Measurements from ENCODE around the gene C10orf90.

DNA sequence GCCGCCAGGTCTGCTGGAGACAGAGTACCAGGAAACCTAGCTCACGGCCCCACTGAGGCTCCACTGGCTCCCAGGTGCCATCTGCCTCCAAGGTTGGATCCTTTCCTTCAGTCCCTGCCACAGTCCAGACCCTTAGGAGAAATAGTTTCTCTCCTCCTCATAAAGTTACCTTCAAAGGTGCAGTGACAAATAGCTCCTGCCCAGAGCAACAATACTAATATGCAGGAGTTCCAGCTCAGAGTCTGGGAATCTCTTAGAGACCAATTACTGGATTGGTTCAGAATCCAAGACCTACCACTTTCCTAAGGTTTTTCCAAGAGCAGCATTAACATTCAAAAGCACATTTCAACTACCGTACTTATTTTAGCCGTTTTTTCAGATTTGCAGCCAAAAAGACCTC is 241.2 kb downstream of the C10orf90 start:
- TF ChIP-seq, protein P1, sequence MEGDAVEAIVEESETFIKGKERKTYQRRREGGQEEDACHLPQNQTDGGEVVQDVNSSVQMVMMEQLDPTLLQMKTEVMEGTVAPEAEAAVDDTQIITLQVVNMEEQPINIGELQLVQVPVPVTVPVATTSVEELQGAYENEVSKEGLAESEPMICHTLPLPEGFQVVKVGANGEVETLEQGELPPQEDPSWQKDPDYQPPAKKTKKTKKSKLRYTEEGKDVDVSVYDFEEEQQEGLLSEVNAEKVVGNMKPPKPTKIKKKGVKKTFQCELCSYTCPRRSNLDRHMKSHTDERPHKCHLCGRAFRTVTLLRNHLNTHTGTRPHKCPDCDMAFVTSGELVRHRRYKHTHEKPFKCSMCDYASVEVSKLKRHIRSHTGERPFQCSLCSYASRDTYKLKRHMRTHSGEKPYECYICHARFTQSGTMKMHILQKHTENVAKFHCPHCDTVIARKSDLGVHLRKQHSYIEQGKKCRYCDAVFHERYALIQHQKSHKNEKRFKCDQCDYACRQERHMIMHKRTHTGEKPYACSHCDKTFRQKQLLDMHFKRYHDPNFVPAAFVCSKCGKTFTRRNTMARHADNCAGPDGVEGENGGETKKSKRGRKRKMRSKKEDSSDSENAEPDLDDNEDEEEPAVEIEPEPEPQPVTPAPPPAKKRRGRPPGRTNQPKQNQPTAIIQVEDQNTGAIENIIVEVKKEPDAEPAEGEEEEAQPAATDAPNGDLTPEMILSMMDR (IDR thresholded peaks at IDR 0.05; ENCODE audit: low read length), result no peak
- TF ChIP-seq EZH2 (IDR thresholded peaks at IDR 0.05; ENCODE audit: borderline replicate concordance, low read length), result no peak
